GM19467 (cell line): ENCODE results near the gene HLX.

Source experiments
- ATAC-seq: cut with Tn5 transposase; IDR thresholded peaks from one replicate; pipeline ENCODE4 v1.9.1; 2021; ENCODE audit warnings: mild to moderate bottlenecking, moderate library complexity; ENCODE audit not compliant: unreplicated experiment

The HLX gene

DNA sequence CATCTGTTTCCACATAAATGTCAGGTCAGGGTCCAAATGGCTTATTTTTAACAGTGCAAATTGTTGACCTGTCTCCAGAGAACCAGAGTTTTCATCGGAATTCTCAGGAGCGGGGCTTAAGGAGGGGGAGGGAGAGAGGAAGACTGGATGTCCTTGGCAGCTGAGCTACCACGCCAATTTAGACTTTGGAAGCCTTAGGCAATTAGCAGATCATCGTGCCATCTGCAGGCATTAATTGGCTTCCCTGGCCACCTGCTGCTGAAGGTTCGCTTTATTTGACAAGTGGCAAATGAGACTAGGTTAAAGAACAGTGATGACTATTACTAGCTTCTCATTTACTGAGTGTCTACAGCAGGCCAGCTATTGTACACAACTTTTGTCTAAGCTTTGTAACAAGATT lies 43.7 kb downstream of the HLX start:
- ATAC-seq, result no peak

GRCh38 chr1:220924331-220924970 lies 45.2 kb downstream of the HLX start:
- ATAC-seq, result no peak

- no peak for ATAC-seq
Measured at GRCh38 chr1:220925707-220926106, 46.5 kb downstream of the HLX start.

GRCh38 chr1:220926146-220926545 lies 46.9 kb downstream of the HLX start:
- ATAC-seq, result no peak

DNA sequence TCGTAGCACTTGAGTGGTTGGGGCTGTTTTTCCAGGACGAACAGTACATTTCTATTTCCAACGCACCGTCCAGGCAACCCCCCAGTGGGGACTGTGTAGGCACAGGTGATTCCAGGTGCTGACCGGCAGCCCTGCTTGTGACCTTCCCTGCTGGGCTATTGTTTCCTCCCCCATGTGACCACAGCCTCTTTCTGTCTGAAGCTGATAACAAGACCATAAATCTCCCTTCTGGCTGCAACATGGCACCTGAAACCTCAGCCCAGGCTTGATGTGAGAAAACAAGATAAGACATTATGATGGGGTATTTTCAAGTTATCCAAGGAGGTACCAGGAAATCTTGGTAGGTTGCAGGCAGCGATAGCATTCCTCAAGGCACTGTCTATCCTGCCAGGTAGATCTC lies 48.2 kb downstream of the HLX start:
- ATAC-seq, result no peak

GRCh38 chr1:220928320-220928719 lies 49.1 kb downstream of the HLX start:
- no peak for ATAC-seq

- ATAC-seq, result no peak
Measured at GRCh38 chr1:220928725-220929300, 49.6 kb downstream of the HLX start.

DNA sequence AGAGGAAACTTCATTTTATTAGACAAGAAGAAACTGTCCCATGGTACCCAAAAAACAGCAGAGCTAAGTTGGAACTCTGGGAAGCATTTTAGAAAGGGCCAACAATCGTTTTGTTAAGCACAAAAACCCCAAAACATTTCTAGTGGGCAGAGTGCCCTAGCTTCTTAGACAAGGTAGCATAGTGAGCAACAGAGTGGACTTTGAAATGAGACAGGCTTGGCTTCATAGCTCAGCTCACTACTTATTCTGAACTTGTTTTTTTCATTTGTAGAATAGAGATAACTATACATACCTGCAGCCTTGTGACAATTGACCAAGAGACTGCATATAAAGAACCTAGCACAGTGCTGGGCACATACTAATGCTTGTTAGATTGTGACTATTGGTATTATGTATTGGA lies 50.1 kb downstream of the HLX start:
- ATAC-seq, result no peak
